ENCODE data around the gene LTA4H.

DNA sequence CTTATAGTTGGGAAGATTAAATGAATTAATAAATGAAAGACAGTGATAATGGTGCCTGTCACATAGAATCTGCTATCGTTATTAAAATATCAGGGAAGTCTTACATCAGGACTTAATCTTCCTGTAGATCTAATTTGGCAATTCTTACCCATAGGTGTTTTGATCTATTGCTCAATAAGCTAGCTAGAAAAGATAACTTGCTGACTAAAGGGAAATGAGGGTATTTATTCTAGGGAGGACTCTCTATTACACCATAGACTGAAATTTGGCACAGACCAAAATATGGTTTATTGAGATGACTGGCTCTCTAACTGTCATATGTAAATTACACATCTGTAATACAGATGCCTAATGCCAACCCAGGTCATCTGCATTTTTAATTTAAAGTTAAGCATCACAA, 50.7 kb downstream of the LTA4H start:
- TF ChIP-seq POLR2AphosphoS5 (IDR thresholded peaks at IDR 0.05; ENCODE audit: low read length) (no peak), CHD1 (IDR thresholded peaks at IDR 0.05; ENCODE audit: low read depth, low read length) (no peak), RAD21 (IDR thresholded peaks at IDR 0.05; ENCODE audit: insufficient read depth, low read depth, low read length) (no peak), NR2C2 (IDR thresholded peaks at IDR 0.05; ENCODE audit: borderline replicate concordance, control insufficient read depth, insufficient read length, low read depth) (no peak)
- TF ChIP-seq, protein P1, sequence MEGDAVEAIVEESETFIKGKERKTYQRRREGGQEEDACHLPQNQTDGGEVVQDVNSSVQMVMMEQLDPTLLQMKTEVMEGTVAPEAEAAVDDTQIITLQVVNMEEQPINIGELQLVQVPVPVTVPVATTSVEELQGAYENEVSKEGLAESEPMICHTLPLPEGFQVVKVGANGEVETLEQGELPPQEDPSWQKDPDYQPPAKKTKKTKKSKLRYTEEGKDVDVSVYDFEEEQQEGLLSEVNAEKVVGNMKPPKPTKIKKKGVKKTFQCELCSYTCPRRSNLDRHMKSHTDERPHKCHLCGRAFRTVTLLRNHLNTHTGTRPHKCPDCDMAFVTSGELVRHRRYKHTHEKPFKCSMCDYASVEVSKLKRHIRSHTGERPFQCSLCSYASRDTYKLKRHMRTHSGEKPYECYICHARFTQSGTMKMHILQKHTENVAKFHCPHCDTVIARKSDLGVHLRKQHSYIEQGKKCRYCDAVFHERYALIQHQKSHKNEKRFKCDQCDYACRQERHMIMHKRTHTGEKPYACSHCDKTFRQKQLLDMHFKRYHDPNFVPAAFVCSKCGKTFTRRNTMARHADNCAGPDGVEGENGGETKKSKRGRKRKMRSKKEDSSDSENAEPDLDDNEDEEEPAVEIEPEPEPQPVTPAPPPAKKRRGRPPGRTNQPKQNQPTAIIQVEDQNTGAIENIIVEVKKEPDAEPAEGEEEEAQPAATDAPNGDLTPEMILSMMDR (IDR thresholded peaks at IDR 0.05 in 2 of 3, conservative IDR thresholded peaks at IDR 0.05 in 1 of 3; ENCODE audit: control insufficient read depth in 2 of 3, extremely low read depth in 1 of 3, insufficient read depth in 1 of 3, low read depth in 3 of 3, low read length in 3 of 3): no peak
- TF ChIP-seq, protein P2, sequence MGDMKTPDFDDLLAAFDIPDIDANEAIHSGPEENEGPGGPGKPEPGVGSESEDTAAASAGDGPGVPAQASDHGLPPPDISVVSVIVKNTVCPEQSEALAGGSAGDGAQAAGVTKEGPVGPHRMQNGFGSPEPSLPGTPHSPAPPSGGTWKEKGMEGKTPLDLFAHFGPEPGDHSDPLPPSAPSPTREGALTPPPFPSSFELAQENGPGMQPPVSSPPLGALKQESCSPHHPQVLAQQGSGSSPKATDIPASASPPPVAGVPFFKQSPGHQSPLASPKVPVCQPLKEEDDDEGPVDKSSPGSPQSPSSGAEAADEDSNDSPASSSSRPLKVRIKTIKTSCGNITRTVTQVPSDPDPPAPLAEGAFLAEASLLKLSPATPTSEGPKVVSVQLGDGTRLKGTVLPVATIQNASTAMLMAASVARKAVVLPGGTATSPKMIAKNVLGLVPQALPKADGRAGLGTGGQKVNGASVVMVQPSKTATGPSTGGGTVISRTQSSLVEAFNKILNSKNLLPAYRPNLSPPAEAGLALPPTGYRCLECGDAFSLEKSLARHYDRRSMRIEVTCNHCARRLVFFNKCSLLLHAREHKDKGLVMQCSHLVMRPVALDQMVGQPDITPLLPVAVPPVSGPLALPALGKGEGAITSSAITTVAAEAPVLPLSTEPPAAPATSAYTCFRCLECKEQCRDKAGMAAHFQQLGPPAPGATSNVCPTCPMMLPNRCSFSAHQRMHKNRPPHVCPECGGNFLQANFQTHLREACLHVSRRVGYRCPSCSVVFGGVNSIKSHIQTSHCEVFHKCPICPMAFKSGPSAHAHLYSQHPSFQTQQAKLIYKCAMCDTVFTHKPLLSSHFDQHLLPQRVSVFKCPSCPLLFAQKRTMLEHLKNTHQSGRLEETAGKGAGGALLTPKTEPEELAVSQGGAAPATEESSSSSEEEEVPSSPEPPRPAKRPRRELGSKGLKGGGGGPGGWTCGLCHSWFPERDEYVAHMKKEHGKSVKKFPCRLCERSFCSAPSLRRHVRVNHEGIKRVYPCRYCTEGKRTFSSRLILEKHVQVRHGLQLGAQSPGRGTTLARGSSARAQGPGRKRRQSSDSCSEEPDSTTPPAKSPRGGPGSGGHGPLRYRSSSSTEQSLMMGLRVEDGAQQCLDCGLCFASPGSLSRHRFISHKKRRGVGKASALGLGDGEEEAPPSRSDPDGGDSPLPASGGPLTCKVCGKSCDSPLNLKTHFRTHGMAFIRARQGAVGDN (IDR thresholded peaks at IDR 0.05): no peak

Measured in GM12878 (cell line).